Lower leg skin (tissue), 3 donors: ENCODE data around the gene KCTD5.
"Not testable (repeated sequence)": the region's sequence is repeated elsewhere in the genome, so short reads cannot be mapped to it uniquely, and the experiment has no call there.

ENCODE experiments used
- CTCF ChIP-seq, 3 donors: fragments of 450-650 bp; IDR thresholded peaks; one replicate each; pipeline ENCODE4 v1.5.1; 2016; ENCODE audit warnings: antibody characterized with exemption in 3 of 3, mild to moderate bottlenecking in 3 of 3, moderate library complexity in 2 of 3
- POLR2A ChIP-seq, 2 donors: fragments of 450-650 bp; IDR thresholded peaks; one replicate each; pipeline ENCODE4 v1.6.1; 2016 to 2017; ENCODE audit warnings: antibody characterized with exemption in 2 of 2, mild to moderate bottlenecking in 1 of 2, moderate library complexity in 1 of 2

DNA sequence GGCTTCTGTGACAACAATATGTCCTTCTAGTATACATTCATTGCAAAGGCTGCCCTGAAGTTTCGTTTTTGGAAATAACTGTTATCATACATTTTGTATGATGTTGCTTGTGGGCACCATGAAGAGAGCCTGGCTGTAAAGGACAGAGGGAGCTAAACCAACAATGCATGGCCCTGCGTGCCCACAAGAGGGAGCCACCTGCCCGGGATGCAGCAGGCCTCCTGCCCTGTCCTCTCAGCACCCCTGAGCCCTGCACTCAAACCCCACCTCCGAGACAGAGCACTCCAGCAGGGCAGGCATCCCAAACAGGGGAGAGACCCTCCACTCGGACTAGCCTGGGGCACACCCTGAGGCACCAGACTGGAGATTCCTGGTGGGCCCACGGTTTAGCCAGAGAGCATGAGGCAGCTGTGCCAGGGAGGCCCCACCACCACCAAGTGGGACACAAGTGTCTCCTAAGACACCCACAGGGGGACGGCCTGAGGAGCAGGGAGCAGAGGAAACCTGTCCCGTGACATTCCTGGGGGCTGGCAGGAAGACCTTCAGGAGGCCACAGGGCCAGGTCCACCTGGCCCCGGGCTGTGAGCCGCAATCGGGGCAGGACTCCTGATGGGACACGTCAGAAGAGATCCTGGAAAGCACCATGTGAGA, 43.1 kb upstream of the KCTD5 start:
- TF ChIP-seq CTCF, POLR2A (IDR thresholded peaks at IDR 0.05): not testable (repeated sequence)
